Astrocyte of the spinal cord (primary cell): ENCODE data around the gene CNTN5.

Experiments used
- DNase-seq: peaks from one replicate; pipeline ENCODE4 v3.0.0; 2011; ENCODE audit warnings: low read depth, low spot score
- H3K4me3 ChIP-seq: 2 replicates; pipeline ENCODE4 v1.5.1; 2011; ENCODE audit warnings: low read depth, mild to moderate bottlenecking, low read length, moderate library complexity
- CTCF ChIP-seq: IDR thresholded peaks from 2 replicates; pipeline ENCODE4 v1.5.1; 2012; ENCODE audit warnings: low read depth, mild to moderate bottlenecking, low read length, inconsistent platforms
- in situ Hi-C: cut with HindIII; loops from 2 replicates; pipeline ENCODE4 v1.10.0; 2017; ENCODE audit warnings: low sequenced_read_pairs

CNTN5 gene

GRCh38 chr11:99184146-99184545, 163.4 kb downstream of the CNTN5 start:
- TF ChIP-seq CTCF: no peak
- no peak for DNase-seq
- in situ Hi-C loops: no loop called here

DNA sequence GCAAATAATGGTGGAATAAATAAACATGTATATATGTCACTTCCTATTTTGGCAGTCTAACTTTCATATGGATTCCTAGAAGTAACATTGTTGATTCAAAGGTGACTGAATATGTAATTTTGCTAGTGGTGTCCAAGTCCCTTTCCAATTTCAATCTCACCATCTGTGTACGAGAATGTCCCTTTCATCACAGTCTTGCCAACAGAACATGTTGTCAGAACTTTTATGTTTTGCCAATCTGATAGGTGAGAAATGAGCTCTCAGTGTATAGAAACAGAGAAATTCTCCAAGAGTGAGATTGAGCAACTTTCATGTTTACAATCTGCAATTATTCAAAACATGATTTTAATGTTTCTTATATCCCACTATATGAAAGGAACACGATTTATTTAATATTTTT, 167.5 kb downstream of the CNTN5 start:
- in situ Hi-C loops: no loop called here

More at GRCh38 chr11:99184146-99184545, 163.4 kb downstream of the CNTN5 start:
- no peak overlapping the region for H3K4me3 ChIP-seq

DNA sequence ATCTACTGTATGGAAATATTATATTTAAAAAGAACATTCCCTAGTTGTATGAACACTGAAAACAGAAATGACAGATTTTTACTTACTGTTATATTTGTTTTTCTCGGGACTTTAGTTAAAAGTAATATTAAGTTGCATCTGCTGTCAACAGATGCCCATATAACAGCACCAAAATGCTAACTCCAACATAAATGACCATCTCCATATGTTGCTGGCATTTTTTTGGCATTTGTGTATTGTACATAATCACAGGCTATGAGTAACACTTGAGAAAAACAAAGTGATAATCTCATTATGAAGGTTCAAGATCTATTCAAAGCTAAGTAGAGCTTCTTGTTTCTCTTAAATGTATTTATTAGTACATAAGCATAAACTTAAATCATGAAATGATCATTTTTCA, 172.0 kb downstream of the CNTN5 start:
- in situ Hi-C loops: no loop called here
- H3K4me3 ChIP-seq: no peak overlapping the region
- DNase-seq: no peak
- TF ChIP-seq CTCF: no peak

More for the DNA sequence above, 167.5 kb downstream of the CNTN5 start:
- DNase-seq: no peak
- H3K4me3 ChIP-seq: no peak overlapping the region
- no peak for TF ChIP-seq CTCF

- no peak overlapping the region for H3K4me3 ChIP-seq
- no peak for TF ChIP-seq CTCF
- no peak for DNase-seq
- in situ Hi-C loops: no loop called here
Observed at GRCh38 chr11:99197477-99197876, 176.7 kb downstream of the CNTN5 start.

DNA sequence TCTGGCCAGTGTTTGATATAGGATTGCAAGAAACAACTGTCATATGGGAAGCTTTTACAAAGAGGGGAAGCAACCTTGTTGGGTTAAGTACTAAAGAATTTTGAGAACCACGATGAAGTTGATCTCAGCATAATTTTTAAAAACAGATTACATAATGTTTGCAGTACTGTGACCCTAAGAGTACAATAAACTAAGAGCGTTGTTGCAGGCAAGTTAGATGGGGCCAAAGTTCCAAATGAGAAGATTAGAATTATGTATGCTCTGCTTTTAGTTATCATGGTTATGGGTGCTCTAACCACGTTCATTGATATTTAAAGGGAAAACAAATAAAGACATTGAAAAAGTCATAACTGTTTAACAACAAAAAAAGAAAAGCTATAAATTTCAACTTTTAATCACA, 177.5 kb downstream of the CNTN5 start:
- no peak for TF ChIP-seq CTCF
- H3K4me3 ChIP-seq: no peak overlapping the region
- DNase-seq: no peak
- in situ Hi-C loops: no loop called here

- no peak for TF ChIP-seq CTCF
- no peak overlapping the region for H3K4me3 ChIP-seq
- DNase-seq: peak; percentile 70
- in situ Hi-C loops: no loop called here
Observed at GRCh38 chr11:99199341-99199740, 178.6 kb downstream of the CNTN5 start.

DNA sequence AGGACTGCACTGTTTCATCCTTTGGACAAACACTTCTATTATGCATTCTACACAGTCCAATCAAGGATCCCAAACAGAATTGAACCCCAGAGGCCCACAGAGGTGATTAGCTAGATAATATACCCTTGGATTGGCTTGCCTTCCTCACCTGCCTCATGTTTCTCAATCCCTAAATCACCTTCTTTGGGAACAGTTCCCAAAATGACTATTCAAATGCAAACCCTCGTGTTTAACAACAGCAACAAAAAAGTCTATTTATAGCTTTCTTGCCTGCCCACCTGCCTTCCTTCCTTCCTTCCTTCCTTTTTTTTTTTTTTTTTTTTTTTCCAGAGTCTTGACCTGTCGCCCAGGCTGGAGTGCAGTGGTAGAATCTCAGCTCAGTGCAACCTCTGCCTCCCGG, 180.0 kb downstream of the CNTN5 start:
- TF ChIP-seq CTCF: no peak
- no peak for DNase-seq
- in situ Hi-C loops: no loop called here
- H3K4me3 ChIP-seq: no peak overlapping the region
